IMR-90 (cell line): ENCODE data around the gene CACNG8. TPM values are rescaled to one million over a fixed set of nuclear protein-coding genes. Genes with fewer than 3 reads are reported as not detected.
A peak's percentile ranks its signal among the peaks of the same experiment; 100 is the strongest.

Source experiments
- ATAC-seq: fragments of 200-7000 bp; cut with Tn5 transposase; 2 replicates; pipeline ENCODE4 v1.9.1; 2020; ENCODE audit warnings: low read depth, mild to moderate bottlenecking, moderate library complexity
- BruUV-seq: library from RNA; stranded (reverse); fragments of 400-500 nt; replicated peaks from 2 replicates; lab custom pipeline; 2021; lab: Mats Ljungman, UMichigan
- CTCF ChIA-PET: fragments of 300-600 bp; formaldehyde crosslinking; extraction: SDS; loops from one replicate; lab custom pipeline; 2021; ENCODE audit warnings: antibody characterized with exemption; lab: Yijun Ruan, JAX
- POLR2A ChIA-PET: fragments of 300-600 bp; sonication (Branson Sonifier 250); formaldehyde crosslinking; loops from one replicate; lab custom pipeline; 2022; ENCODE audit warnings: antibody characterized with exemption; ENCODE audit not compliant: unreplicated experiment; lab: Charles Lee
- DNase-seq: peaks from one replicate; pipeline ENCODE4 v3.0.0; 2013
- H2AFZ ChIP-seq: replicated peaks from 2 replicates; pipeline ENCODE3; 2013; ENCODE audit warnings: low read length, mild to moderate bottlenecking; ENCODE audit not compliant: poor library complexity
- H2AK5ac ChIP-seq: 2 replicates; pipeline ENCODE4 v1.6.1; 2013; ENCODE audit warnings: low read depth, low read length, inconsistent platforms
- H2AK9ac ChIP-seq: replicated peaks from 2 replicates; pipeline ENCODE3; 2013; ENCODE audit warnings: mild to moderate bottlenecking, low read depth, low read length, moderate library complexity; ENCODE audit not compliant: poor library complexity
- H2BK120ac ChIP-seq: 2 replicates; pipeline ENCODE4 v1.6.1; 2013; ENCODE audit warnings: low read depth, low read length, inconsistent platforms
- H2BK15ac ChIP-seq: 3 replicates; pipeline ENCODE4 v1.6.1; 2013; ENCODE audit warnings: low read depth, low read length, inconsistent platforms
- H2BK20ac ChIP-seq: 2 replicates; pipeline ENCODE4 v1.6.1; 2013; ENCODE audit warnings: low read depth, mild to moderate bottlenecking, inconsistent platforms, low read length, moderate library complexity
- H2BK5ac ChIP-seq: 2 replicates; pipeline ENCODE4 v1.6.1; 2013; ENCODE audit warnings: mild to moderate bottlenecking, low read depth, low read length, inconsistent platforms; ENCODE audit not compliant: poor library complexity, severe bottlenecking
- H3K14ac ChIP-seq: replicated peaks from 2 replicates; pipeline ENCODE4 v1.6.1; 2013; ENCODE audit warnings: low read depth, low read length, inconsistent platforms
- H3K18ac ChIP-seq: 2 replicates; pipeline ENCODE4 v1.6.1; 2013; ENCODE audit warnings: low read depth, low read length, control low read depth
- H3K23ac ChIP-seq: 2 replicates; pipeline ENCODE4 v1.6.1; 2013; ENCODE audit warnings: low read depth, low read length, inconsistent platforms
- H3K27ac ChIP-seq: 2 replicates; pipeline ENCODE4 v1.5.1; 2013; ENCODE audit warnings: mild to moderate bottlenecking, control low read depth, low read length; ENCODE audit not compliant: insufficient read depth
- H3K27me3 ChIP-seq: 2 replicates; pipeline ENCODE4 v1.6.1; 2013; ENCODE audit warnings: low read length; ENCODE audit not compliant: control insufficient read depth, insufficient read depth
- H3K36me3 ChIP-seq: 2 replicates; pipeline ENCODE4 v1.6.1; 2013; ENCODE audit warnings: low read length, mixed read lengths; ENCODE audit not compliant: control insufficient read depth, insufficient read depth
- H3K4ac ChIP-seq: 2 replicates; pipeline ENCODE4 v1.6.1; 2013; ENCODE audit warnings: low read depth, low read length, inconsistent platforms
- H3K4me1 ChIP-seq: 2 replicates; pipeline ENCODE4 v1.6.1; 2013; ENCODE audit warnings: low read length, mixed read lengths; ENCODE audit not compliant: control insufficient read depth, insufficient read depth
- H3K4me2 ChIP-seq: 2 replicates; pipeline ENCODE4 v1.6.1; 2013; ENCODE audit warnings: low read depth, mild to moderate bottlenecking, control low read depth, low read length, moderate library complexity
- H3K4me3 ChIP-seq: 2 replicates; pipeline ENCODE4 v1.5.1; 2013; ENCODE audit warnings: low read depth, mild to moderate bottlenecking, control low read depth, low read length, moderate library complexity; ENCODE audit not compliant: insufficient read depth
- H3K56ac ChIP-seq: 2 replicates; pipeline ENCODE4 v1.6.1; 2013; ENCODE audit warnings: low read length, inconsistent platforms; ENCODE audit not compliant: insufficient read depth; ENCODE audit errors: extremely low read depth
- H3K79me1 ChIP-seq, 2 experiments: 2 replicates each; pipeline ENCODE4 v1.6.1; 2013; ENCODE audit warnings: low read length in 2 of 2, inconsistent platforms in 1 of 2, low read depth in 1 of 2
- H3K9ac ChIP-seq: 2 replicates; pipeline ENCODE4 v1.6.1; 2013; ENCODE audit warnings: low read depth, low read length, control low read depth
- H3K9me1 ChIP-seq: 2 replicates; pipeline ENCODE4 v1.6.1; 2013; ENCODE audit warnings: low read length, inconsistent platforms; ENCODE audit not compliant: insufficient read depth
- H3K9me3 ChIP-seq: 2 replicates; pipeline ENCODE4 v1.6.1; 2013; ENCODE audit warnings: low read length; ENCODE audit not compliant: control insufficient read depth, insufficient read depth
- H4K20me1 ChIP-seq: 2 replicates; pipeline ENCODE4 v1.6.1; 2013; ENCODE audit warnings: low read length, inconsistent platforms; ENCODE audit not compliant: insufficient read depth
- H4K5ac ChIP-seq: 2 replicates; pipeline ENCODE4 v1.6.1; 2013; ENCODE audit warnings: mild to moderate bottlenecking, low read depth, low read length, control low read depth
- H4K8ac ChIP-seq, 2 experiments: 2 replicates each; pipeline ENCODE4 v1.6.1; 2013; ENCODE audit warnings: low read depth in 2 of 2, low read length in 2 of 2, control low read depth in 1 of 2, inconsistent platforms in 1 of 2
- H4K91ac ChIP-seq: 2 replicates; pipeline ENCODE4 v1.6.1; 2013; ENCODE audit warnings: low read depth, low read length, inconsistent platforms; ENCODE audit not compliant: insufficient read depth
- BHLHE40 ChIP-seq: fragments of 150-350 bp; IDR thresholded peaks from 2 replicates; pipeline ENCODE4 v1.6.1; 2016; ENCODE audit warnings: mild to moderate bottlenecking, low read depth, low read length
- CEBPB ChIP-seq: IDR thresholded peaks from 2 replicates; pipeline ENCODE4 v1.6.1; 2012; ENCODE audit warnings: low read depth, low read length, improper control_type of control experiment
- CHD1 ChIP-seq: IDR thresholded peaks from 2 replicates; pipeline ENCODE4 v1.6.1; 2012; ENCODE audit warnings: low read depth, low read length, improper control_type of control experiment
- CTCF ChIP-seq: conservative IDR thresholded peaks from 2 replicates; pipeline ENCODE4 v1.5.1; 2012; ENCODE audit warnings: mild to moderate bottlenecking, low read depth, low read length, improper control_type of control experiment
- ELK1 ChIP-seq: fragments of 150-350 bp; IDR thresholded peaks from 2 replicates; pipeline ENCODE4 v1.6.1; 2016; ENCODE audit warnings: low read depth, mild to moderate bottlenecking, low read length, moderate library complexity, borderline replicate concordance
- FOS ChIP-seq: fragments of 150-350 bp; IDR thresholded peaks from 2 replicates; pipeline ENCODE4 v1.6.1; 2016; ENCODE audit warnings: low read depth, low read length
- MAFK ChIP-seq: IDR thresholded peaks from 2 replicates; pipeline ENCODE4 v1.6.1; 2012; ENCODE audit warnings: low read depth, low read length, improper control_type of control experiment
- MAZ ChIP-seq: IDR thresholded peaks from 2 replicates; pipeline ENCODE4 v1.6.1; 2012; ENCODE audit warnings: low read depth, mild to moderate bottlenecking, low read length, improper control_type of control experiment, moderate library complexity, borderline replicate concordance
- MXI1 ChIP-seq: IDR thresholded peaks from 2 replicates; pipeline ENCODE4 v1.6.1; 2012; ENCODE audit warnings: low read depth, mild to moderate bottlenecking, low read length, moderate library complexity, borderline replicate concordance
- NFE2L2 ChIP-seq: fragments of 150-350 bp; IDR thresholded peaks from 2 replicates; pipeline ENCODE4 v1.6.1; 2016; ENCODE audit warnings: low read depth, mild to moderate bottlenecking, low read length
- POLR2A ChIP-seq: IDR thresholded peaks from 2 replicates; pipeline ENCODE4 v1.6.1; 2012; ENCODE audit warnings: mild to moderate bottlenecking, low read depth, low read length
- RAD21 ChIP-seq: IDR thresholded peaks from 2 replicates; pipeline ENCODE4 v1.6.1; 2012; ENCODE audit warnings: low read length, improper control_type of control experiment
- RCOR1 ChIP-seq: IDR thresholded peaks from 2 replicates; pipeline ENCODE4 v1.6.1; 2012; ENCODE audit warnings: mild to moderate bottlenecking, low read length, improper control_type of control experiment; ENCODE audit not compliant: insufficient replicate concordance
- RFX5 ChIP-seq: IDR thresholded peaks from 2 replicates; pipeline ENCODE4 v1.8.0; 2012; ENCODE audit warnings: low read depth, mild to moderate bottlenecking, low read length, moderate library complexity
- SMC3 ChIP-seq: fragments of 150-350 bp; IDR thresholded peaks from 2 replicates; pipeline ENCODE4 v1.6.1; 2016; ENCODE audit warnings: low read depth, mild to moderate bottlenecking, antibody characterized with exemption, low read length, moderate library complexity
- USF2 ChIP-seq: fragments of 150-350 bp; IDR thresholded peaks from 2 replicates; pipeline ENCODE4 v1.6.1; 2017; ENCODE audit warnings: mild to moderate bottlenecking, antibody characterized with exemption, low read length, low read depth
- WGBS, 2 experiments: methylation state at CpG; one replicate each; pipeline versions ENCODE4 v1.1.5 to v1.1.7; 2013; ENCODE audit warnings: missing lambda C conversion rate in 2 of 2; ENCODE audit not compliant: insufficient read length in 1 of 2; ENCODE audit errors: extremely low coverage in 2 of 2; 5-methylcytosine and 5-hydroxymethylcytosine counted together
- dilution Hi-C: fragments of 300-500 bp; cut with HindIII; formaldehyde crosslinking; loops from one replicate; pipeline ENCODE4 v1.14.3; 2018; ENCODE audit warnings: low sequenced_read_pairs; ENCODE audit not compliant: unreplicated experiment
- in situ Hi-C: fragments of 300-500 bp; cut with MboI; formaldehyde crosslinking; loops from 3 replicates; pipeline ENCODE4 v1.14.3; 2019; ENCODE audit warnings: low sequenced_read_pairs, inconsistent platforms, mixed read lengths
- intact Hi-C: fragments of 100-400 bp; cut with micrococcal nuclease; formaldehyde crosslinking; loops from 2 replicates; pipeline ENCODE4 v1.10.0; 2022
- polyA plus RNA-seq, 3 experiments: library from polyadenylated mRNA; depleted of rRNA; stranded (reverse); fragments of >200 nt; gene quantifications; 2 replicates each; pipeline ENCODE4 v1.2.3, GENCODE V29; 2012; ENCODE audit warnings: low replicate concordance in 1 of 3
- total RNA-seq: library from RNA; depleted of rRNA; stranded (reverse); fragments of >200 nt; gene quantifications from 2 replicates; pipeline ENCODE4 v1.2.3, GENCODE V29; 2012

CACNG8 gene
- total and polyA plus RNA-seq, 2 of the 4 experiments (the other 2 are of a cell fraction), result 0.15 TPM; not detected in 1

- H4K91ac ChIP-seq, result no peak overlapping the region
Measured at GRCh38 chr19:53977429-53977990, 14.8 kb downstream of the CACNG8 start.

More at GRCh38 chr19:53977429-53977990, 14.8 kb downstream of the CACNG8 start:
- TF ChIP-seq SMC3 (no peak), CHD1 (no peak), RCOR1 (no peak), CEBPB (no peak), POLR2A (no peak), USF2 (no peak), MAFK (no peak), RFX5 (no peak), MAZ (no peak), ELK1 (no peak), MXI1 (no peak), BHLHE40 (no peak), FOS (no peak), NFE2L2 (no peak), CTCF (no peak), RAD21 (no peak)
- H4K5ac ChIP-seq, result no peak overlapping the region
- peak; percentile 78 for DNase-seq
- no peaks in the 10 kb centered on the region for H3K9me3 ChIP-seq
- no peaks in the 10 kb centered on the region for H4K20me1 ChIP-seq
- in situ Hi-C loops, result no loop called here
- no peak overlapping the region for H2BK5ac ChIP-seq
- no peak overlapping the region for H2BK15ac ChIP-seq
- H3K14ac ChIP-seq, result no peak overlapping the region
- H2BK20ac ChIP-seq, result no peak overlapping the region
- peak; percentile 83 for ATAC-seq
- peak overlapping the region; percentile 92 for H3K4me2 ChIP-seq
- no peak overlapping the region for H3K56ac ChIP-seq
- no peak overlapping the region for H3K4ac ChIP-seq
- intact Hi-C loops, result no loop called here
- peak overlapping the region; percentile 55 for H3K4me3 ChIP-seq
- no peak overlapping the region for H2AK9ac ChIP-seq
- no peak overlapping the region for H3K9ac ChIP-seq
- no peak overlapping the region for H2BK120ac ChIP-seq
- BruUV-seq, result no TSS peak
- H4K8ac ChIP-seq, result peak overlapping the region; percentile 44 to 81; a peak in 3 of 4 replicates
- CTCF ChIA-PET, result no interaction called here
- dilution Hi-C loops, result no loop called here
- peaks cover 7% of the 10 kb centered on the region; the same call in 1 of the 2 replicates for H3K27me3 ChIP-seq
- H2AFZ ChIP-seq, result peak overlapping the region; percentile 88
- POLR2A ChIA-PET, result no interaction called here
- no peak overlapping the region for H3K18ac ChIP-seq
- H3K36me3 ChIP-seq, result no peaks in the 10 kb centered on the region
- H3K4me1 ChIP-seq, result no peaks in the 10 kb centered on the region
- no peak overlapping the region for H2AK5ac ChIP-seq
- no peaks in the 10 kb centered on the region for H3K79me1 ChIP-seq
- WGBS, 2 experiments, result no CpG with 5 or more reads among the region's 9 CpGs
- H3K9me1 ChIP-seq, result no peaks in the 10 kb centered on the region
- H3K27ac ChIP-seq, result no peak overlapping the region
- H3K23ac ChIP-seq, result no peak overlapping the region
